ENCODE results near the gene CTBS.
A peak's percentile ranks its signal among the peaks of the same experiment; 100 is the strongest.
"Not testable (repeated sequence)": the region's sequence is repeated elsewhere in the genome, so short reads cannot be mapped to it uniquely, and the experiment has no call there.

Gene CTBS, protein sequence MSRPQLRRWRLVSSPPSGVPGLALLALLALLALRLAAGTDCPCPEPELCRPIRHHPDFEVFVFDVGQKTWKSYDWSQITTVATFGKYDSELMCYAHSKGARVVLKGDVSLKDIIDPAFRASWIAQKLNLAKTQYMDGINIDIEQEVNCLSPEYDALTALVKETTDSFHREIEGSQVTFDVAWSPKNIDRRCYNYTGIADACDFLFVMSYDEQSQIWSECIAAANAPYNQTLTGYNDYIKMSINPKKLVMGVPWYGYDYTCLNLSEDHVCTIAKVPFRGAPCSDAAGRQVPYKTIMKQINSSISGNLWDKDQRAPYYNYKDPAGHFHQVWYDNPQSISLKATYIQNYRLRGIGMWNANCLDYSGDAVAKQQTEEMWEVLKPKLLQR

DNA sequence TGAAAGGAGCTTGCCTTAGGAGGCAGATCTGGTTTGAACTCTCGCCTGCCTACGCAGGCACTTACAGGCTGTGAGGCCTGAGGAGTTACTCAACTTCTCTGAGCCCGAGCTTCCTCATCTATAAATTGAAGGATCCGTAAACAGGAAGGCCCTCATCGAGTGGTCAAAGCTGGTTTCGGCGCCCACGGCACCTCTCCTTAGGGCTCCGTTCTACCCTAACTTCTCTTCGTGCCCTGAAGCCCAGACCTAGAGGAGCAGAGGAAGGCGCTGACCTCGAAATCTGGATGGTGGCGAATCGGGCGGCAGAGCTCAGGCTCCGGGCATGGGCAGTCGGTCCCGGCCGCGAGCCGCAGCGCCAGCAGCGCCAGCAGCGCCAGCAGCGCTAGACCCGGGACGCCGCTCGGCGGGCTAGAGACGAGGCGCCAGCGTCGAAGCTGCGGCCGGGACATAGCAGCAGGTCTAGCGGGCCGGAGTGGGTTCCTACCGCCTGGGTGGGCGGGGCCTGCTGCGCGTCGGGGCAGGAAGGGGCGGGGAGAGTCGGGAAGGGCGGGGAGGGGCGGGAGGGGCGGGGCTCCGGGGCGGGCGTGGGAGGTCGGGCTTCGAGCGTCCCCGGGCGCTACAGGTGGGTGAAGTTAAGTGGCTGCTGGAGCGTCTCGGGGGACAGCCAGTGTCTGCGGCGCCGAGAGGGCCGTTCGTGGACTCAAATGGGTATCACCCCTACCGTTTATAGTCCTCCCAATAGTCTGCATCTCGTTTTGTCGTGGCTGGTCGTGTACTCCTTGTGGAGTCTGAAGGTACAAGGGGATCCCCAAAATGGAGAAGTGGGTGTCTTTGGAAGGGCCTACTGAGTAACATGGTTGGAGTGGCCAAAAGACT lies at the start of gene CTBS:
TSS of gene CTBS (minus strand) at position 474 of the 876 bp plus-strand sequence. CDS start at position 449, 25 bp downstream.
- peak; percentile 81 to 83 for DNase-seq

DNA sequence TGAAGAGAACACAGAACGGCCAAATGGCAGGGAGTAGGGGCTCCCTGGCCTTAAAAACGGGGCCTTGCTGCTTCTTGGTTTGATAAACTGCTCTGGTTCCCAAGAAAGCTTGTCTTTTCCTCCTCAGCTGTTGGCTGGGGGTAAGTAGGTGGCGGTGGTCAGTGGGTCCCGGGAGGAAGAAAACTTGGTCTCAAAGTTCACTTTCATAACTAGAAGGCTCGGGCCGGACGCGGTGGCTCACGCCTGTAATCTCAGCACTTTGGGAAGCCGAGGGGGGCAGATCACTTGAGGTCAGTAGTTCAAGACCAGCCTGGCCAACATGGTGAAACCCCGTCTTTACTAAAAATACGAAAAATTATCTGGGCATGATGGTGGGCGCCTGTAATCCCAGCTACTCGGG lies 47.3 kb upstream of the CTBS start:
- DNase-seq = no peak

DNA sequence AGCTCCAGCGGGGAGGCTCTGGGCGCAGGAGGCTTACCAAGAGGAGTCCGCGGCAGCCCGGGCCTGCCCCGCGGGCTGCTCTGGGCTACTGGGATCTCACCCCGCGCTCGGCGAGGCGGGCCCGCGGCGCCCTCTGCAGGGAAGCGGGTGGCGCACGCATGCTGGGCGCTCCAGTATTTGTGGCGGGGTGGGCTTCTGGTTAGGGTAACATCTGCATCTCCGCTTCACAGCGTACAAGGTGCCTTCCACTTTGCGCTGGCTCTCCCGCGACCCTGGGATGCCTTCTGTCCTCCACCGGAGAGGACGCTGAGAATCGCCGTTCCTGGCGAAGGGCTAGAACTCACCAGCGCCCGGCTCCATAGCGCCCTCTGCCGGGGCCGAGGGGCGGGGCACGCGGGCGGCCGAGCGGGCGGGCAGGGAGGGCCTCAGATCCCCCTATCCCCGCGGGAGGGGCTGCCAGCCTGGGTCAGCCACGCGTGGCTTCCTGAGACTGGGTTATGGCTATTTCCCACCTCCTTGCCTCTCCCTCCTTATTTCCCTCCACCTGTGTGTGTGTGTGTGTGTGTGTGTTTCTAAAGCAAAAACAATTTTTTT lies 46.6 kb upstream of the CTBS start:
- peak; percentile 80 to 83 for DNase-seq

DNA sequence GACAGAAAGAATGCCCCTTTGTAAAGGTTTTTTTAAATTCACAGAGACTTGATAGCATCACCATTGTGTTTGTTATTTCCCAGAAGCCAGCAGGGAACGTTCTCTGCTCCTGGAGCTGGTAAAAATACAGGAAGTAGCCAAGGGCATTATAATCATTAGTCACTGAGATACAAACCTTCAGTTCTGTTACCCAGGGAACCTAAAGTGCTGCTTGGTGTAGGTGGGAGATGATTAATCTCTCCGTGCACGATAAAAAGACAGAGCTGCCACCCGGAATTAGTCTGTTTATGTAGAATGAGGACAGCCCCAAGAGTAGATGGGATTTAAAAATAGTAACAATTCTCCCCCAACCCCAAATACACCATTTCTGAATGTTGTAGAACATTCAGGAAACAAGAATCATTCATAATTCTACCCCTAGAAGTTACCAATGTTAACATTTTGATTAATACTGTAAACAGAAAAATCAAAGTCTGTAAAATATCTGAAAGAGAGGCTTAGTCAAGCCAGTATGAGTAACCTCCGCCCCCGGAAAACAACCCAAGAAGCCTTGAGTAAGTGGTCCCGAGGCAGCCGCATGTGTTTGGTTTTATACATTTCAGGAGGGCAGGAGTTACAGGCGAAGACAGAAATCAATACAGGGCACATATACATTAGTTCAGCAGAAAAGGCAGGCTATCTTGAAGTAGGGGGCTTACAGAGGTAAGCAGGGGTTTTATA lies 45.3 kb upstream of the CTBS start:
- peak; percentile 67 to 79 for DNase-seq

DNA sequence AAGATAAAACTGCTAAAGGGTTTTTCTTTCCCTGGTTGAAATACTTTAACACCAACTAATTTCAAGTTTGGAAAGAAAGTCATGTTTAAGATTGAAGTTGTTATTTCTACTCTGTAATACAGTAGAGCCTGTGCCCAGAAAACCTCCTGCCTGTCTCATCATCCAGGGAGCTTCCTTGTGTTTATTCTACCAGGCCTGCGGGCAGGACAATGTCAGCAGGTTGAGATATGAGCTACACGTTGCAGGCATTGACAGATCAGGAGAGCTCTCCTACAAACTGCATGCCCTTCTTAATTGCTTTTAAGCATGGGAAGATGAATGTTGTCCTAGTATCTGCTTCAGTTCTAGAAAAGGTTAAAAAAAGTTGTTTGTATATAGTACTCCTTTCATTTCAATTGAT lies 43.1 kb upstream of the CTBS start:
- DNase-seq = no peak

DNA sequence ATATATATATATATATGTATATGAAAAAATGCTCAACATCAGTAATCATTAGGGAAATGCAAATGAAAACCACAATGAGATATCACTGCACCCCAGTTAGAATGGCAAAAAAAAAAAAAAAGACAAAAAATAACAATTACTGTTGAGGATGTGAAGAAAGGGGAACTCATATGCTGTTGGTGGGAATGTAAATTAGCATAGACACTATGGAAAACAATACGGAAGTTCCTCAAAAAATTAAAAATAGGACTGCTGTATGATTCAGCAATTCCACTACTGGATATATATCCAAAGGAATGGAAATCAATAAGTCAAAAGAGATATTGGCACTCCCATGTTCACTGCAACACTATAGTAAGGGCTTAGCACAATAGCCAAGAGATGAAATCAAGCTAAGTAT lies 41.5 kb upstream of the CTBS start:
- DNase-seq = no peak

DNA sequence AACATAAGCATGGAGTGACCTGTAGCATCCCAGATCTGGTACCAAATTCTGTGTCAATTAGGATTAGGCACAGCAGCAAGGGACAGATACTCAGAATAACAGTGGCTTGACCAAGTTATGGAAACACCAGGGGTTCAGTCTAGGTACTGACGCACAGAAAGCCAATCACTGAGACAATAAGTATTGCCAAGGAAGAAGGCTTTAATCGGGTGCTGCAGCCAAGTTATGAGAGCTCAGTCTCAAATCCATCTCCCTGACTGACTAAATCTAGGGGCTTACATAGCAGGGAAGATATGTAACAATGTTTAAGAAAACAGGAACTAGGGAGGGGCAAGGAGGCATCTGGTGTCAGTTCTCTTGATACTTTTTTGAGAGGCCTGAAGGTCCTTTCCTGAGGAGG lies 39.6 kb upstream of the CTBS start:
- no peak for DNase-seq

DNA sequence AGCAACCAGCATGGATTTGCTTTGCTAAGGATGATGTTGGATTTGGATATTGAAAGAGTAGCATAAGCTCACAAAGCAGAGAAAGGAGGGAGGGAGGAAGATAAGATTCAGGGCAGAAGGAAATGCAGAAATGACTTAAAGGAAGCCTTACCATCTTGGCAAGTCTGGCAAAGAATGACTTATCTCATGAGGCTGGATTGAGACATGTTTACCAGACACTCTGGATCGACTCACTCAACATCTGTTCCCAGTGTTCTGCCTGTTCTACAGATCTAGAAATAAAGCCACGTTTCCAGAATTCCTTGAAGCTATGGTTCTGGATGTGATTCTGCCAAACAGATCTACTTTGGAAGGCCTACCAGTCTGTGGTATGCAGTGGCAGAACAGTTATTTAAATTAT lies 38.8 kb upstream of the CTBS start:
- no peak for DNase-seq

DNA sequence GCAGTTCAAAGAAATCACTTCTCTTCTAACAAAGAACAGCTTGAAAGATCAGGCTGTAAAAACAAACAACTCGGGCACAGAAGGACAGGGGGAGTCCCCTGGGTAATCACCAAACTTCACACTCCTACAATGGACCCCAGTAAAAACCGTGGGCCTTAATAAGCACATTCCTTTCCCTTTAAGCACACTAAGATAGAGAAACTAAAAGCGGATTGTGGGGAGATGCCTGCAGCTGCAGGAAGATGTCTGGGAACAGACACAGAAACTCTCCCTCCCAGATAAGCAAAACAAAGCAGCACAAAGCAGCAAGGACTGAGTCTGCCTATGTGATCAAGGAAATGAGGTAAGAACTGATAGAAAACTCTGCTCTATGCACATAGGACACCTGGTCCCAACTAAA lies 37.6 kb upstream of the CTBS start:
- no peak for DNase-seq

DNA sequence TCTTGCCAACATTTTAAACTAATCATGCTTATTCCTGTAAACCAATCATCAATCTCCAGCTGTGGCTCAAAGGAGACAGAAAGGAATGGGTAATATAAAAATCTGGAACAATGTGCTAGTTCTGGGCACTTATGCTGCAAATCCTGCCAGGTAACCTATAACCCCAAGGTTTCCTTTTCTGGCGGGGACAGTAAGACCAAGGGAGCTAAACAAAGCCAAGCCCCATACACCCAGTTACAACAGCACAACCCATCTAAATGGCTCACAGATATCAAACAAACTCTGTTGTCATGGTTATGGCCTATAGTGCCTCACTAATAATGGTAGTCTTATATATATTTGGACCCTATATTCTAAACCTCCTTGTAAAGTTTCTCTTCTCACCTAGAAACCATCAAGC lies 36.9 kb upstream of the CTBS start:
- DNase-seq = no peak

DNA sequence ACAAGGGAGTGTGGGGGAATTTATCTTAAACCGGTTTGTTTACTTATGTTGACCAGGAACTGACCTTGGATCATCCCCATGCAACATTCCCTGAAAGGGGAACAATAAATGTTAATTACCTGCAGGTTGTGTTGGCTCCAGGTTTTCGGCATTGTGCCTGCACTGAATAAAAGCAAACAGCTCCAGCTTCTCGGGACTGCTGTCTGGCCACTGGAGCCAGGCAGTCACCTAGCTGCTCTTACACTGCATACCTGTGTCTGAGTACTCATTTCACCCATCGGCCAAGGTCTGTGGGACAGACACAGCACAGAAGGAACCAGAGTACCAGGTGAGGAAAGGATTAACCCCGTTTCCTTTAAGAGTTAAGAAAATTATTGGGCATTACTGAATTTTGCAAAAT lies 32.7 kb upstream of the CTBS start:
- no peak for DNase-seq

DNA sequence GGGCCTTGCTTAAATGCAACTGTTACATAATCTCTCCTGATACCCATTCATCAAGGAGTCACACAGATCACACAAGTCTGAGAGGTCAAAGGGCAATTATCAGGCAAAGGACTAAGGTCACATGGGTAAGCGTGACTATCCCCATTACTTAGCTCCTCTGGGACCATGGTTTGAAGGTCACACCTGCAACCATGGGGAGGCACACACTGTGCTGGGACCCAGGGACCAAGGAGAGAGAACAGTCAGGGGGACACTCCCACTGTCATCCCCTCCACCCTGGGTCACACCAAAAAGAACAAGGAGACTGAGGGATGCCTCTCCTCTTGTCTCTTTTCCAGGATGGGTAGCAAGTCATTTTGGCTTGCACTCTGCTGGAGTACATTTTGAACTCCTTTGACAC lies 30.9 kb upstream of the CTBS start:
- DNase-seq = no peak

DNA sequence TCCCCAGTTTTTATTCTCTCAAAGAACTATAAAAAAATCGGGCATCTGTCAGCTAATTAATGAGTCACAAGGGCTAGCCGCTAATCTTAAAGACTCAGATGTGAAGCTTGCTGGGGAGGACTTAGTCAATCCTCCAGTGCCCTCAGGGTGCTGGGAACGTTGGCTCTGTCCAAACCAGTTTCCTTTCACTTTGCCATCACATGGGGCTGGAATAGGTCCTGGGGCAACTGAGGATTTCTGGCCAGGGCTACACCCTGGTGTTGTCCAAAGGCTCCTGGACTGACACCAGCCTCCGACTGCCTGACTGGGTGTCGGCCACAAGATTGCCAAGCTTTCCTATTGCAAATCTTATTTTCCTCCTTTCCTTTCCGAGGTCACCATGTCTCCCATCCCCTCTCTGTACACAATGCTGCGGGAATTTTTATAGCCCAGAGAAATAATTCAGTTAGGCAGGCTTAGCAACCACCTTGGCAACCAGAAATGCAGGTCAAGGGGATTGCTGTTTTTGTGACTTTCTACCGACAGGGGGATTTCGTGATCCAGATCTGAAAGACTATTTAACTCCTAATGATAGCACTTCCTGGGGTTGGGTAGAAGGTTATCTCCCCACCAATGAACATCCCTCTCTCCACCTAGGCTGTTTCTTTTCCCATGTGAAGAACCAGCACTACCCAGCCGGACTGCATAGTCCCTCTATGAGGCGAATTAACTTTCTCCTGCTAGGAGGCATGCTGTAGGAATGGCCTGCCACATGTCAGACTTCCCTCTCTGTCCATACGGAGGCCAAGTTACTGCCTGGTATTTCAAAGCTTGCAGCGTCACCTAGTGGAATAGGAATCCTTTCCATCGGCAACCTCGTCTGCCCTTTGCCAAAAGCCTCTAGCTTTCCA lies 29.9 kb upstream of the CTBS start:
- no peak for DNase-seq

DNA sequence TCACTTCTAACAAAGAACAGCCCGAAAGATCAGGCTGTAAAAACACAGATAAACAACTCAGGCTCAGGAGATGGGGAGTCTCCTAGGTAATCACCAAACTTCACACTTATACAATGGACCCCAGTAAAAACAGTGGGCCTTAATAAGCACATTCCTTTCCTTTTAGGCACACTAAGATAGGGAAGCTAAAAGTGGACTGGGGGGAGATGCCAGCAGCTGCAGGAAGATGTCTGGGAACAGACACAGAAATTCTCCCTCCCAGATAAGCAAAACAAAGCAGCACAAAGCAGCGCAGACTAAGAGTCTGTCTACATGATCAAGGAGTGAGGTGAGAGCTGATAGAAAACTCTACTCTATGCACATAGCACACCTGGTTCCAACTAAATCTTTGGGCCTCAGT lies 29.0 kb upstream of the CTBS start:
- no peak for DNase-seq

DNA sequence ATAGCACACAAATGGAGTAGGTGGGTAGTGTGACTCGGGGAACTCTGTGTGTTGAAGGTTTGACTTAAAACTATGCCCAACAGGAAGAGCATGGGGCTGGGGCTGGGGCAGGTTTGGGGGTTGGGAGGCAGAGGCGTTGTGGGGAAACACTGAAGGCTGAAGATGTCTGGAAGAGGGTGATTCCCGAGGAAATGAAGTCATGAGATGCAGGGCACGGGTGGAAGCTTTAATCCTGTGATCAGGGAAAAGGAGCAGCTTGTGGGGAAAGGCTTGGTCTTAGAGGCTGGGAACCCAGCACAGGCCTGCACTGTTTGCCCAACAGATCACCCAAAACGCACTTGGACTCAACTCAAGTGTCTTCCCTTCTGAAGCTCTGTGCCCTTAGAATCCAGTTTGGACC lies 26.6 kb upstream of the CTBS start:
- DNase-seq = no peak

DNA sequence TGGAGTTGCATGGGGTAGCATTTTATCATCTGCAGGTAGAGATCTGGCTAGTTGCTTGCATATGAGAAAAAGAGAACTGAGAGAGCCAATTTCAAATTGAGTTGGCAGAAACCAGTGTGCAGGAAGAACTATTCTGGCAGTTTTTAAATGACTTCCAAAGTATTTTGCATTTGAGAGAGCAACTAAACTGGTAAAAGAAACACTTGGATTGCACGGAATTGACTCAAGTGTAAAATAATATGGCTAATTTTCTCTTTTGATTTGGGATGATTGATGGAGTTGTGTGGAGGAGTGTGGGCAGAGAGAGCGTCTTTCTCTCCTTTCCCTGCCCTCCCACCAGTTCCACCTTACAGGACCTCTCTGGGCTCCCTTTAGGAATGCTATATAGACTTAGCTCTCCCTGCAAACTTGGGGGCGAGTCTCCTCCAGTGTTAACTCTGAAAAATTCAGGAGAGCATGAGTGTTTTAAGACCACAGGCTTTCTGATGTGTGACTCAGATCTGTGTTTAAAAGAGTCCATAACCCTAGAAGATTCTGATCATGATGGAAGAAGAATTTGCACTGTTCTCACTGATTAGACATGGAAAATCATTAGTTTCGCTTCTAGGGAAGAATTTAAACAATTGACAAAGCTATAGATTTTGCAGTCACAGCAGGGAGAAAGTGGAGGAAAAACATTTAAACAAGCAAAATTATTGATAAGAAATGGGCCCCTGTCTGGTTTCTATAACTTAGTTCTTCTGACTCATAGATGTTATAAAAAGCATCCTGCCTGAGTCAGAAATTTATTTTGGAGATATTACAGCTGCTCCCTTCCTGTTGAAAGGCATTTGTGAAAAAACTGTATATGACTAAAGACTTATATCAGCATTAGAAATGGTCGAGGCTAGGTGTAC lies 24.9 kb upstream of the CTBS start:
- no peak for DNase-seq

DNA sequence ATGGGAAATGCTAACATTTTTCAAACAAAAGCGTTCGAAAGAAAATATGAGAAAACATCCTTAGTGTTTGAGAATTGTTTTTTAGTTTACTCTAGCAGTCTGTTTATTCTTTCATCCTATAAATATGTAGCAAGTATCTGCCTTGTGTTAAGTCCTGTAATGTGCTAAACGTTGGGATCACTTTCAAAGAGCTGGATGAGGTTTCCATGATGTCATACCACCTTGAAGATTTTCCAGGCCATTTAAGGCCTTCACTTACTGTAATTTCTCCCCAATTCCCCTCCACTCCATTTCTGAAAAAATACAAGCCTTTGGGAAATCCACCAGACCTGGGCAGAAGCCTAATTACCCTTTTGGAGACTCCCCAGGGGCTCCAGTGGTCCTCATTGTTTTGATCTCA lies 24.2 kb upstream of the CTBS start:
- DNase-seq = no peak

DNA sequence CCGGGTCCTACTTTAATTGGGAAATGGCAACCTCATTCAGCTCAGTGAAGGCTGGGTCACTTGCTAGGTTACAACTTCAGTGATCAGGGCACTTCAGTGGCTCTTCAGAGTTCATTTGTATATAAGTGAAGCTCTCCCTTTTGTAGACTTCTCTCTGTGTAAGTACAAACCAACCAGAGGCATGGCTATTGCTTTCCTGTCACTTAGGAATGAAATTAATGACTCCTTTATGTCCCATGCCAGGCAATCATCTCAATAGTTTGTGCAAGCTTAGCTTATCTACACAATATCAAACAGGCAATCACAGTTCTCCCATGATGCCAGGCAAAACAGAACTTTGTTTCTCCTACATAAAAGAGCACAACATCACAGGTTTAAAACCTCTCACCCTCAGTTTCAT lies 22.8 kb upstream of the CTBS start:
- DNase-seq = no peak

DNA sequence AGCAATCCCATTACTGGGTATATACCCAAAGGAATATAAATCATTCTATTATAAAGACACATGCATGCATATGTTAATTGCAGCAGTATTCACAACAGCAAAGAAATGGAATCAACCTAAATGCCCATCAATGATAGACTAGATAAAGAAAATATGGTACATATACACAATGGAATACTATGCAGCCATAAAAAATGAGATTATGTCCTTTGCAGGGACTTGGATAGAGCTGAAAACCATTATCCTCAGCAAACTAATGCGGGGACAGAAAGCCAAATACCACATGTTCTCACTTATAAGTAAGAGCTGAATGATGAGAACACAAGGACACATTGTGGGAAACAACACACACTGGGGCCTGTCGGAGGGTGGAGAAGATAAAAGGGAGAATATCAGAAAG lies 20.7 kb upstream of the CTBS start:
- DNase-seq = not testable (repeated sequence)

DNA sequence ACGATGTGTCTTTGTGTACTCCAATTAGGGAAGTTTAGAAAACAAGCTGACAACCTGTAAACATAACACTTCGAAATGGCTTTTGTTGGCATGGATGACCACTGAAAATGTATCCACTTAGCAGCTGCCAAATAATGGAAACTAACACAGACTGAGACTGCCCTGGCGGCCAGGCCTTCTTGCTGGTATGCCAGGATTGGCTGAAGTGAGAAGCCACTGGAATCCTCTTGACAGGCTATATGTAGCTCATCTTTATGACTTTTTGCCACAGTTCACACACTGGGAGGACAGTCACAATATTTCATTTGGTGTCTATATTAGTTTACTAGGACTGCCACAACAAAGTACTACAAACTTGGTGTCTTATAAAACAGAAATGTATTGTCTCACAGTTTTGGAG lies 12.9 kb upstream of the CTBS start:
- DNase-seq = no peak

DNA sequence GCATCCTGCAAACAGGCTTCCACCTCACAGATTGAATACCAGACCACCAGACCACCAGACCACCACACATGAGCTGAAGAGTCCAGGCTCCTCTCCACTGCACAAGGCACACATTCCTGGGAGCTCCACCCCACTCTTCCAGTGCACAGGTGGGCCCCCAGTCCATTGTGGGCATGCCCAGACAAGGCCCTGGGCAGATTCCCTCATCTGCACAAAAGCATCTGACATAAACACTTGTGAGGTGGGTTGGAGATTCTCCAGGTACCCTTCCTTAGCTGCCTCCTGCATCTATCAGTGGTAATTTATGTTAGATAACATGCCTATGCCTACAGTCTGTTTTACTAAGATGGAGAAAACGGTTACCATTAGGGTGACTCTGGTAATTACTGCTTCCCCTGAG lies 11.6 kb upstream of the CTBS start:
- DNase-seq = no peak
